A549 (cell line): ENCODE data around the gene COL17A1. TPM values are rescaled to one million over a fixed set of nuclear protein-coding genes. Genes with fewer than 3 reads are reported as not detected.
A peak's percentile ranks its signal among the peaks of the same experiment; 100 is the strongest.

Experiments used
- ATAC-seq, 2 experiments: fragments of 200-7000 bp in 1 of 2; fragments of >200 bp in 1 of 2; cut with Nextera tagmentation in 1 of 2; cut with Tn5 transposase in 1 of 2; 3 replicates each; pipeline versions ENCODE4 v1.8.0 to v1.9.1; 2018 to 2020; ENCODE audit warnings: mild to moderate bottlenecking in 1 of 2, moderate library complexity in 1 of 2
- CTCF ChIA-PET: fragments of 300-600 bp; sonication (Branson Sonifier 250); formaldehyde crosslinking; extraction: SDS; loops from one replicate; lab custom pipeline; 2021; ENCODE audit warnings: antibody characterized with exemption, inconsistent platforms; lab: Yijun Ruan, JAX
- POLR2A ChIA-PET: fragments of 350-600 bp; formaldehyde crosslinking; extraction: SDS; loops from one replicate; lab custom pipeline; 2021; ENCODE audit warnings: antibody characterized with exemption, inconsistent platforms; lab: Yijun Ruan, JAX
- DNase-seq, 2 experiments: peaks; one replicate each; pipeline versions ENCODE4 v3.0.0 to v3.0.0-alpha.2; 2011 to 2016; ENCODE audit warnings: low read depth in 1 of 2, low spot score in 1 of 2
- FAIRE-seq: peaks from 2 replicates; lab custom pipeline; 2011; peaks lifted over from hg19 to GRCh38; lab: Jason Lieb, UNC
- H3K27ac ChIP-seq, 2 experiments: fragments of >200 bp; sonication (Bioruptor Twin); formaldehyde crosslinking; 3 replicates each; pipeline ENCODE4 v1.5.1; 2016 to 2017
- H3K4me1 ChIP-seq: fragments of >200 bp; sonication (Bioruptor Twin); formaldehyde crosslinking; 3 replicates; pipeline ENCODE4 v1.6.1; 2016
- H3K4me2 ChIP-seq: fragments of >200 bp; sonication (Bioruptor Twin); formaldehyde crosslinking; 3 replicates; pipeline ENCODE4 v1.6.1; 2016
- H3K4me3 ChIP-seq: fragments of >200 bp; sonication (Bioruptor Twin); formaldehyde crosslinking; 3 replicates; pipeline ENCODE4 v1.5.1; 2016
- H3K9me3 ChIP-seq: fragments of >200 bp; sonication (Bioruptor Twin); formaldehyde crosslinking; 3 replicates; pipeline ENCODE4 v1.6.1; 2016
- BHLHE40 ChIP-seq: IDR thresholded peaks from 2 replicates; pipeline ENCODE4 v1.6.1; 2012; ENCODE audit warnings: low read depth, low read length, inconsistent platforms
- CBX2 ChIP-seq: fragments of 200-600 bp; sonication (generic); IDR thresholded peaks from 2 replicates; pipeline ENCODE4 v1.6.1; 2016; ENCODE audit warnings: low read depth, mild to moderate bottlenecking, borderline replicate concordance
- CEBPB ChIP-seq, 2 experiments: fragments of >200 bp in 1 of 2; sonication (Bioruptor Twin) in 1 of 2; formaldehyde crosslinking in 1 of 2; IDR thresholded peaks; 2 replicates each; pipeline ENCODE4 v1.6.1; 2012 to 2016
- EHF ChIP-seq: fragments of 250-450 bp; sonication (Bioruptor Pico); IDR thresholded peaks from 2 replicates; pipeline ENCODE4 v1.5.0; 2020; ENCODE audit warnings: mild to moderate bottlenecking
- FOSB ChIP-seq: fragments of 250-450 bp; sonication (Bioruptor Pico); IDR thresholded peaks from 2 replicates; pipeline ENCODE4 v1.5.0; 2020; ENCODE audit warnings: mild to moderate bottlenecking, moderate library complexity
- FOSL2 ChIP-seq, 2 experiments: fragments of 450-650 bp in 1 of 2; fragments of >200 bp in 1 of 2; sonication (Bioruptor Twin) in 1 of 2; formaldehyde crosslinking; IDR thresholded peaks; 2 replicates each; pipeline versions ENCODE4 v1.5.0 to v1.6.1; 2016 to 2020; ENCODE audit warnings: mild to moderate bottlenecking in 1 of 2, moderate library complexity in 1 of 2
- GATA3 ChIP-seq: IDR thresholded peaks from 2 replicates; pipeline ENCODE4 v1.6.1; 2012; ENCODE audit warnings: borderline replicate concordance
- HOXB13 ChIP-seq: fragments of 250-450 bp; sonication (Bioruptor Pico); IDR thresholded peaks from 2 replicates; pipeline ENCODE4 v1.5.0; 2020; ENCODE audit warnings: low read depth, mild to moderate bottlenecking, moderate library complexity
- JUN ChIP-seq, 2 experiments: fragments of >200 bp; sonication (Bioruptor Twin); formaldehyde crosslinking; IDR thresholded peaks; 2 replicates in 1 of 2; 3 replicates in 1 of 2; pipeline ENCODE4 v1.6.1; 2016 to 2017
- JUNB ChIP-seq: fragments of >200 bp; sonication (Bioruptor Twin); formaldehyde crosslinking; IDR thresholded peaks from 2 replicates; pipeline ENCODE4 v1.6.1; 2016
- KDM1A ChIP-seq: fragments of 200-600 bp; sonication (generic); IDR thresholded peaks from 2 replicates; pipeline ENCODE4 v1.6.1; 2016; ENCODE audit warnings: low read depth, mild to moderate bottlenecking
- KDM5A ChIP-seq: fragments of 200-600 bp; sonication (generic); IDR thresholded peaks from 2 replicates; pipeline ENCODE4 v1.6.1; 2016; ENCODE audit warnings: antibody characterized with exemption, mild to moderate bottlenecking
- MAFK ChIP-seq: fragments of 450-650 bp; IDR thresholded peaks from 2 replicates; pipeline ENCODE4 v1.6.1; 2014; ENCODE audit not compliant: partially characterized antibody
- POLR2AphosphoS2 ChIP-seq: conservative IDR thresholded peaks from 2 replicates; pipeline ENCODE4 v1.6.1; 2012; ENCODE audit warnings: low read length, improper control_type of control experiment, inconsistent platforms
- RNF2 ChIP-seq: fragments of 200-600 bp; sonication (generic); IDR thresholded peaks from 2 replicates; pipeline ENCODE4 v1.6.1; 2016; ENCODE audit warnings: low read depth, mild to moderate bottlenecking, antibody characterized with exemption, moderate library complexity, borderline replicate concordance
- TFCP2L1 ChIP-seq: fragments of 250-450 bp; sonication (Bioruptor Pico); IDR thresholded peaks from 2 replicates; pipeline ENCODE4 v1.5.0; 2021; ENCODE audit warnings: mild to moderate bottlenecking
- ZNF302 ChIP-seq: fragments of 250-450 bp; sonication (Bioruptor Pico); IDR thresholded peaks from 2 replicates; pipeline ENCODE4 v1.9.0; 2021; ENCODE audit warnings: inconsistent platforms, mild to moderate bottlenecking, moderate library complexity
- WGBS: methylation state at CpG from one replicate; pipeline ENCODE4 v1.1.6; 2017; ENCODE audit errors: missing lambda C conversion rate; 5-methylcytosine and 5-hydroxymethylcytosine counted together
- polyA plus RNA-seq, 4 experiments: library from polyadenylated mRNA; depleted of rRNA in 3 of 4; stranded (reverse); fragments of >200 nt; fragmentation: RNase III in 1 of 4; extraction: RNeasy Plus Mini Kit Qiagen cat#74134 plus additional on column Dnase treatment in 1 of 4; gene quantifications; 2 replicates in 3 of 4; 3 replicates in 1 of 4; pipeline ENCODE4 v1.2.3, GENCODE V29; 2011 to 2017
- TF ChIP-seq, protein P1 (sequence below): fragments of >200 bp; sonication (Bioruptor Twin); formaldehyde crosslinking; IDR thresholded peaks from 3 replicates; pipeline ENCODE4 v1.6.1; 2016
- TF ChIP-seq, protein P2 (sequence below): fragments of >200 bp; sonication (Bioruptor Twin); formaldehyde crosslinking; IDR thresholded peaks from 2 replicates; pipeline ENCODE4 v1.6.1; 2016
- TF ChIP-seq, protein P3 (sequence below): fragments of 450-650 bp; IDR thresholded peaks from 2 replicates; pipeline ENCODE4 v1.6.1; 2014; ENCODE audit warnings: antibody characterized with exemption
- TF ChIP-seq, protein P4 (sequence below): fragments of 250-450 bp; sonication (Bioruptor Pico); IDR thresholded peaks from 2 replicates; pipeline ENCODE4 v1.5.0; 2020; ENCODE audit warnings: low read depth, mild to moderate bottlenecking, moderate library complexity
- TF ChIP-seq, protein P5 (sequence below): fragments of 250-450 bp; sonication (Bioruptor Pico); IDR thresholded peaks from 2 replicates; pipeline ENCODE4 v1.5.0; 2021; ENCODE audit warnings: mild to moderate bottlenecking, moderate library complexity, borderline replicate concordance
- TF ChIP-seq, protein P6 (sequence below): fragments of 150-350 bp; IDR thresholded peaks from 2 replicates; pipeline ENCODE4 v1.6.1; 2014; ENCODE audit warnings: low read depth, mild to moderate bottlenecking, low read length
- TF ChIP-seq, protein P7 (sequence below): IDR thresholded peaks from 2 replicates; pipeline ENCODE4 v1.6.1; 2012; ENCODE audit warnings: low read depth, borderline replicate concordance

COL17A1 gene
- polyA plus RNA-seq, 2 of the 4 experiments (the other 2 are of a cell fraction): 1.3 to 1.6 TPM

DNA sequence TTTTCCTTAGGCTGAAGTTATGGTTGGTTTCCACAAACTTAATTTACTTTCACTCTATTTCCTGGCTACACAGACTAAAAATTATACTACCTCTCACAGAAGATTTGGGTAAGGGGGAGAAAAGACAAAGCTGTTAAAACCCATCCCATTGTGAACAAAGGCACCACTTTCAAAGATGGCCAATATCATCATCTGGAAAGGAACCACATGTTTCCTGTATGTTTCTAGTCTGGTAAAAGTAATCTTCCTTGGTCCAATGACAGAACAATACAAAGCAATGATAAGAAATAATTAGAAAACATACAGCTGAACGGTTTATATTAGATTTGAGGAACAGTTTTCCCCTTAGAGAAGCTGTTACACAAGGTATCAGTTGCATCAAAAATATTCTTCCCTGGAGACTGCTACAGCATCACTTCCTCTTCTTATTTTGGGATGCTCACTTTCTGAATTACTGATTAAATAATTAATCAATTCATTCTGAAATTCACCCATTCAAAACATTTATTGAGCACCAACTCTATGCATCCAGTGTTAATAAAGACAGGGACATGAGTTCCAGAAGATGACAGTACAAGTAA lies 27.8 kb upstream of the COL17A1 start:
- POLR2A ChIA-PET: interaction anchor here (1.2 kb wide), 1 partner anchor 8 kb away, joined by 3 read pairs; the partner anchor contains the start of gene SFR1
- FAIRE-seq: peak; percentile 94
- WGBS: 85% methylated on average over 1 of the region's 1 CpG

DNA sequence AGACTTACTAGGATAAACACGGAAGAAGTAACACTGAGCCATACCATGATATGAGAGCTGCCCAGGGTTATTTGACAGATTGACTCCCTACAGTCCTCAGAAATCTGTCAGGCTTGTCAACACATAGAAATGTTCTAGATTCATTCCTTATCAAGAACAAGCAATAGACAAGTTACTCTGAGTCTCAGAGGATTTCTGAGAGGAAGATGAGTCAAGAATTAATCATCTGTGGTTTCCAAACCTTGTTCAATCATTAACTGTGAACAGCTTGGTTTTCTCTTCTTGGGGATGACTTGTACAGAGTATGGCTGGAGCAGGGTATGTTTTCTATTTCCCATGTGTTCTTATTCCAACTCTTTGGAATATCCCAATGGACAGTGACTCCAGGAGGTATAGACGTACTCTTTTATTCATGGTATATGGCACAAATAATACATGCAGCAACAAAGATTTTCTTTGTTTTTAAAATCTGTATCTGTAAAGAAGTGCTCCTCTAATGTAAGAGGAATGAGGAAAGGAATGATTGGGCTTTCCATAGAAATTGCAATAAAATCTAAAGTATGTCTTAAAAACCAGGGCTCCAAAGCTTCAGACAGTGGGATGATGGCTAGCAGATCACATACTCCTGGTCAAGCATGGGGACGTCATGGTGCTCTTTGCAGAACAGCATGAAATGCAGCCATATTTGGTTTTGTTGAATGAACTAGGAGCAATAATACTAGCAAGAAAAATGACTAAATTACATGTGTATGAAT lies 24.4 kb upstream of the COL17A1 start:
- CTCF ChIA-PET: interaction anchor here (1.1 to 3.0 kb wide), 8 partner anchors 9 to 64 kb away, joined by 3 to 24 read pairs (median 4); partner anchors contain the start of gene SFR1
- peak; percentile 100 for FAIRE-seq
- TF ChIP-seq, protein P1, sequence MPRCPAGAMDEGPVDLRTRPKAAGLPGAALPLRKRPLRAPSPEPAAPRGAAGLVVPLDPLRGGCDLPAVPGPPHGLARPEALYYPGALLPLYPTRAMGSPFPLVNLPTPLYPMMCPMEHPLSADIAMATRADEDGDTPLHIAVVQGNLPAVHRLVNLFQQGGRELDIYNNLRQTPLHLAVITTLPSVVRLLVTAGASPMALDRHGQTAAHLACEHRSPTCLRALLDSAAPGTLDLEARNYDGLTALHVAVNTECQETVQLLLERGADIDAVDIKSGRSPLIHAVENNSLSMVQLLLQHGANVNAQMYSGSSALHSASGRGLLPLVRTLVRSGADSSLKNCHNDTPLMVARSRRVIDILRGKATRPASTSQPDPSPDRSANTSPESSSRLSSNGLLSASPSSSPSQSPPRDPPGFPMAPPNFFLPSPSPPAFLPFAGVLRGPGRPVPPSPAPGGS: 0 out of 3 replicates have a peak, but pooled peaks have one; percentile 51
- TF ChIP-seq CBX2: no peak
- TF ChIP-seq, protein P2, sequence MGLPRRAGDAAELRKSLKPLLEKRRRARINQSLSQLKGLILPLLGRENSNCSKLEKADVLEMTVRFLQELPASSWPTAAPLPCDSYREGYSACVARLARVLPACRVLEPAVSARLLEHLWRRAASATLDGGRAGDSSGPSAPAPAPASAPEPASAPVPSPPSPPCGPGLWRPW: 0 out of 2 replicates have a peak, but pooled peaks have one; percentile 13
- TF ChIP-seq JUNB: peak; percentile 97
- TF ChIP-seq, protein P3, sequence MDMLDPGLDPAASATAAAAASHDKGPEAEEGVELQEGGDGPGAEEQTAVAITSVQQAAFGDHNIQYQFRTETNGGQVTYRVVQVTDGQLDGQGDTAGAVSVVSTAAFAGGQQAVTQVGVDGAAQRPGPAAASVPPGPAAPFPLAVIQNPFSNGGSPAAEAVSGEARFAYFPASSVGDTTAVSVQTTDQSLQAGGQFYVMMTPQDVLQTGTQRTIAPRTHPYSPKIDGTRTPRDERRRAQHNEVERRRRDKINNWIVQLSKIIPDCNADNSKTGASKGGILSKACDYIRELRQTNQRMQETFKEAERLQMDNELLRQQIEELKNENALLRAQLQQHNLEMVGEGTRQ: no peak
- TF ChIP-seq, protein P4, sequence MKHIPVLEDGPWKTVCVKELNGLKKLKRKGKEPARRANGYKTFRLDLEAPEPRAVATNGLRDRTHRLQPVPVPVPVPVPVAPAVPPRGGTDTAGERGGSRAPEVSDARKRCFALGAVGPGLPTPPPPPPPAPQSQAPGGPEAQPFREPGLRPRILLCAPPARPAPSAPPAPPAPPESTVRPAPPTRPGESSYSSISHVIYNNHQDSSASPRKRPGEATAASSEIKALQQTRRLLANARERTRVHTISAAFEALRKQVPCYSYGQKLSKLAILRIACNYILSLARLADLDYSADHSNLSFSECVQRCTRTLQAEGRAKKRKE (CRISPR knock-in tag): 0 out of 2 replicates have a peak, but pooled peaks have one; percentile 54
- peak; percentile 69 to 84; a peak in 3 of 5 replicates for TF ChIP-seq JUN (IDR thresholded peaks at IDR 0.05)
- TF ChIP-seq, protein P5, sequence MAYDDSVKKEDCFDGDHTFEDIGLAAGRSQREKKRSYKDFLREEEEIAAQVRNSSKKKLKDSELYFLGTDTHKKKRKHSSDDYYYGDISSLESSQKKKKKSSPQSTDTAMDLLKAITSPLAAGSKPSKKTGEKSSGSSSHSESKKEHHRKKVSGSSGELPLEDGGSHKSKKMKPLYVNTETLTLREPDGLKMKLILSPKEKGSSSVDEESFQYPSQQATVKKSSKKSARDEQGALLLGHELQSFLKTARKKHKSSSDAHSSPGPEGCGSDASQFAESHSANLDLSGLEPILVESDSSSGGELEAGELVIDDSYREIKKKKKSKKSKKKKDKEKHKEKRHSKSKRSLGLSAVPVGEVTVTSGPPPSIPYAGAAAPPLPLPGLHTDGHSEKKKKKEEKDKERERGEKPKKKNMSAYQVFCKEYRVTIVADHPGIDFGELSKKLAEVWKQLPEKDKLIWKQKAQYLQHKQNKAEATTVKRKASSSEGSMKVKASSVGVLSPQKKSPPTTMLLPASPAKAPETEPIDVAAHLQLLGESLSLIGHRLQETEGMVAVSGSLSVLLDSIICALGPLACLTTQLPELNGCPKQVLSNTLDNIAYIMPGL (CRISPR knock-in tag): no peak
- no peak for TF ChIP-seq EHF (CRISPR knock-in tag)
- TF ChIP-seq FOSL2 (IDR thresholded peaks at IDR 0.05): peak; percentile 97
- peak; percentile 96 for TF ChIP-seq FOSL2 (CRISPR knock-in tag; IDR thresholded peaks at IDR 0.05)

More for the DNA sequence above, 27.8 kb upstream of the COL17A1 start:
- CTCF ChIA-PET: interaction anchor here (1.3 kb wide), 1 partner anchor 29 kb away, joined by 3 read pairs; no protein-coding TSS in a partner anchor
- H3K9me3 ChIP-seq: peaks cover 7% of the 10 kb centered on the region; the same call in 2 of the 3 replicates
- ATAC-seq (no peak), DNase-seq (no peak)
- H3K4me1 ChIP-seq: peaks cover 58% of the 10 kb centered on the region
- peak overlapping the region in 1 of 2 experiments; percentile 54; a peak in 4 of 6 replicates for H3K27ac ChIP-seq
- TF ChIP-seq KDM5A (no peak), JUNB (no peak), TFCP2L1 (no peak), ZNF302 (CRISPR knock-in tag) (no peak), FOSL2 (IDR thresholded peaks at IDR 0.05) (no peak), FOSL2 (CRISPR knock-in tag; IDR thresholded peaks at IDR 0.05) (no peak), POLR2AphosphoS2 (no peak), HOXB13 (CRISPR knock-in tag) (no peak), JUN (IDR thresholded peaks at IDR 0.05) (no peak), RNF2 (no peak), FOSB (CRISPR knock-in tag) (no peak), KDM1A (no peak), CEBPB (IDR thresholded peaks at IDR 0.05) (no peak), GATA3 (no peak), MAFK (no peak), BHLHE40 (no peak)
- TF ChIP-seq, protein P6, sequence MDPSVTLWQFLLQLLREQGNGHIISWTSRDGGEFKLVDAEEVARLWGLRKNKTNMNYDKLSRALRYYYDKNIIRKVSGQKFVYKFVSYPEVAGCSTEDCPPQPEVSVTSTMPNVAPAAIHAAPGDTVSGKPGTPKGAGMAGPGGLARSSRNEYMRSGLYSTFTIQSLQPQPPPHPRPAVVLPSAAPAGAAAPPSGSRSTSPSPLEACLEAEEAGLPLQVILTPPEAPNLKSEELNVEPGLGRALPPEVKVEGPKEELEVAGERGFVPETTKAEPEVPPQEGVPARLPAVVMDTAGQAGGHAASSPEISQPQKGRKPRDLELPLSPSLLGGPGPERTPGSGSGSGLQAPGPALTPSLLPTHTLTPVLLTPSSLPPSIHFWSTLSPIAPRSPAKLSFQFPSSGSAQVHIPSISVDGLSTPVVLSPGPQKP: no peak
- TF ChIP-seq, protein P7, sequence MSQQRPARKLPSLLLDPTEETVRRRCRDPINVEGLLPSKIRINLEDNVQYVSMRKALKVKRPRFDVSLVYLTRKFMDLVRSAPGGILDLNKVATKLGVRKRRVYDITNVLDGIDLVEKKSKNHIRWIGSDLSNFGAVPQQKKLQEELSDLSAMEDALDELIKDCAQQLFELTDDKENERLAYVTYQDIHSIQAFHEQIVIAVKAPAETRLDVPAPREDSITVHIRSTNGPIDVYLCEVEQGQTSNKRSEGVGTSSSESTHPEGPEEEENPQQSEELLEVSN: no peak
- TF ChIP-seq, protein P5 (CRISPR knock-in tag): no peak
- TF ChIP-seq, protein P1: no peak
- H3K4me3 ChIP-seq: no peak overlapping the region
- H3K4me2 ChIP-seq: no peak overlapping the region

More for the DNA sequence above, 24.4 kb upstream of the COL17A1 start:
- Histone ChIP-seq H3K4me2 (peak overlapping the region; percentile 76), H3K4me1 (peaks cover 33% of the 10 kb centered on the region), H3K27ac (peak overlapping the region; percentile 89 to 93), H3K9me3 (peaks cover 13% of the 10 kb centered on the region; the same call in 2 of the 3 replicates), H3K4me3 (no peak overlapping the region)
- 2% methylated on average over 3 of the region's 3 CpGs for WGBS
- ATAC-seq (peak; percentile 98 to 99), DNase-seq (peak; percentile 62 to 92)
- POLR2A ChIA-PET: interaction anchor here (0.5 to 3.3 kb wide), 3 partner anchors 8 to 61 kb away, joined by 3 to 59 read pairs (median 4); partner anchors contain the start of gene SFR1
